ENCODE measurements around the gene WDR55.

WDR55 gene

GRCh38 chr5:140690941-140691924 is 26.5 kb downstream of the WDR55 start, which contains the start of the genes HARS1 and HARS2:
HARS1 (minus strand) TSS chr5:140691370; CDS start chr5:140691304, 66 bp downstream.
HARS2 (plus strand) TSS chr5:140691455; CDS start chr5:140691649, 194 bp downstream.
- TF ChIP-seq SIN3A (IDR thresholded peaks at IDR 0.05; ENCODE audit: borderline replicate concordance, insufficient read depth, low read length), result peak; percentile 35; the same call in 1 of the 2 replicates
- TF ChIP-seq TAF1 (IDR thresholded peaks at IDR 0.05; ENCODE audit: borderline replicate concordance, insufficient read depth, low read length), result peak; percentile 95
- peak; percentile 90 for TF ChIP-seq POLR2AphosphoS5 (IDR thresholded peaks at IDR 0.05; ENCODE audit: low read depth, low read length)
- peak; percentile 52 to 67; a peak in 2 of 4 replicates for TF ChIP-seq REST (IDR thresholded peaks at IDR 0.05; ENCODE audit: insufficient read depth in 1 of 2, low read depth in 2 of 2, low read length in 2 of 2)
- no peak for TF ChIP-seq FOXP2 (optimal IDR thresholded peaks at IDR 0.05; ENCODE audit: borderline replicate concordance, extremely low read depth, extremely low read length, insufficient read depth)

- TF ChIP-seq POLR2AphosphoS5 (IDR thresholded peaks at IDR 0.05; ENCODE audit: low read depth, low read length) (no peak), REST (IDR thresholded peaks at IDR 0.05; ENCODE audit: insufficient read depth in 1 of 2, low read depth in 2 of 2, low read length in 2 of 2) (no peak), SIN3A (IDR thresholded peaks at IDR 0.05; ENCODE audit: borderline replicate concordance, insufficient read depth, low read length) (no peak), TAF1 (IDR thresholded peaks at IDR 0.05; ENCODE audit: borderline replicate concordance, insufficient read depth, low read length) (no peak), FOXP2 (optimal IDR thresholded peaks at IDR 0.05; ENCODE audit: borderline replicate concordance, extremely low read depth, extremely low read length, insufficient read depth) (no peak)
These were observed 29.6 kb downstream of the WDR55 start for GRCh38 chr5:140694276-140694675.

GRCh38 chr5:140696891-140697492 is 32.3 kb downstream of the WDR55 start:
- no peak for TF ChIP-seq TAF1 (IDR thresholded peaks at IDR 0.05; ENCODE audit: borderline replicate concordance, insufficient read depth, low read length)
- no peak for TF ChIP-seq SIN3A (IDR thresholded peaks at IDR 0.05; ENCODE audit: borderline replicate concordance, insufficient read depth, low read length)
- TF ChIP-seq POLR2AphosphoS5 (IDR thresholded peaks at IDR 0.05; ENCODE audit: low read depth, low read length), result no peak
- TF ChIP-seq FOXP2 (optimal IDR thresholded peaks at IDR 0.05; ENCODE audit: borderline replicate concordance, extremely low read depth, extremely low read length, insufficient read depth), result no peak

GRCh38 chr5:140700177-140701144 is 35.8 kb downstream of the WDR55 start, which contains the start of gene ZMAT2:
ZMAT2 (plus strand) TSS chr5:140700447; CDS start chr5:140700461, 14 bp downstream.
- TF ChIP-seq FOXP2 (optimal IDR thresholded peaks at IDR 0.05; ENCODE audit: borderline replicate concordance, extremely low read depth, extremely low read length, insufficient read depth) (no peak), REST (IDR thresholded peaks at IDR 0.05; ENCODE audit: insufficient read depth in 1 of 2, low read depth in 2 of 2, low read length in 2 of 2) (peak in 1 of 2 experiments; percentile 26; a peak in 1 of 4 replicates), TAF1 (IDR thresholded peaks at IDR 0.05; ENCODE audit: borderline replicate concordance, insufficient read depth, low read length) (peak; percentile 91; the same call in 1 of the 2 replicates), POLR2AphosphoS5 (IDR thresholded peaks at IDR 0.05; ENCODE audit: low read depth, low read length) (peak; percentile 84), SIN3A (IDR thresholded peaks at IDR 0.05; ENCODE audit: borderline replicate concordance, insufficient read depth, low read length) (peak; percentile 50; the same call in 1 of the 2 replicates)
